K562 (cell line): Measurements from ENCODE around the gene DUSP10. TPM values are rescaled to one million over a fixed set of nuclear protein-coding genes. Genes with fewer than 3 reads are reported as not detected.

Experiments used
- ARNT ChIP-seq, 2 experiments: fragments of 450-650 bp; IDR thresholded peaks; 2 replicates each; pipeline ENCODE4 v1.6.1; 2016; ENCODE audit warnings: mild to moderate bottlenecking in 1 of 2
- CBFA2T2 ChIP-seq: fragments of 450-650 bp; conservative IDR thresholded peaks from 2 replicates; pipeline ENCODE4 v1.6.1; 2017; ENCODE audit warnings: mild to moderate bottlenecking
- CBX2 ChIP-seq: fragments of 200-600 bp; sonication (generic); IDR thresholded peaks from one replicate; pipeline ENCODE4 v1.6.1; 2012; ENCODE audit warnings: mild to moderate bottlenecking, low read length, inconsistent platforms; ENCODE audit not compliant: insufficient read depth, poor library complexity, severe bottlenecking
- CBX5 ChIP-seq: IDR thresholded peaks from 2 replicates; pipeline ENCODE4 v1.6.1; 2014; ENCODE audit warnings: low read depth, borderline replicate concordance
- COPS2 ChIP-seq: fragments of 450-650 bp; conservative IDR thresholded peaks from 2 replicates; pipeline ENCODE4 v1.6.1; 2016; ENCODE audit warnings: mild to moderate bottlenecking, moderate library complexity
- EWSR1 ChIP-seq: fragments of 450-650 bp; IDR thresholded peaks from 2 replicates; pipeline ENCODE4 v1.6.1; 2018; ENCODE audit warnings: borderline replicate concordance, mild to moderate bottlenecking, low read depth, moderate library complexity; ENCODE audit not compliant: partially characterized antibody
- POLR3A ChIP-seq: IDR thresholded peaks from 2 replicates; pipeline ENCODE4 v1.6.1; 2011; ENCODE audit warnings: borderline replicate concordance, mild to moderate bottlenecking, moderate library complexity; ENCODE audit not compliant: insufficient read length, insufficient read depth; ENCODE audit errors: extremely low read depth
- PTBP1 ChIP-seq: fragments of 200-400 bp; formaldehyde crosslinking; IDR thresholded peaks from 2 replicates; pipeline ENCODE4 v1.6.1; 2017; ENCODE audit warnings: low read depth, low read length
- SMARCE1 ChIP-seq: fragments of 450-650 bp; IDR thresholded peaks from 2 replicates; pipeline ENCODE4 v1.7.1; 2016; ENCODE audit warnings: mild to moderate bottlenecking
- SREBF2 ChIP-seq: sonication (generic); formaldehyde crosslinking; IDR thresholded peaks from 2 replicates; pipeline ENCODE4 v1.4.0; 2020; ENCODE audit warnings: mild to moderate bottlenecking, missing genetic modification reagents
- SRSF7 ChIP-seq: fragments of 200-400 bp; formaldehyde crosslinking; optimal IDR thresholded peaks from 2 replicates; pipeline ENCODE3; 2017; ENCODE audit warnings: mild to moderate bottlenecking, low read depth, low read length
- TCF7L2 ChIP-seq: fragments of 150-350 bp; IDR thresholded peaks from 2 replicates; pipeline ENCODE4 v1.6.1; 2016; ENCODE audit warnings: low read depth, mild to moderate bottlenecking, low read length, moderate library complexity
- ZNF507 ChIP-seq: conservative IDR thresholded peaks from 2 replicates; pipeline ENCODE4 v1.6.1; 2017; ENCODE audit warnings: missing genetic modification characterization, missing compliant biosample characterization
- ZNF79 ChIP-seq: fragments of 250-450 bp; sonication (Bioruptor Pico); IDR thresholded peaks from 2 replicates; pipeline ENCODE4 v1.4.0; 2020; ENCODE audit warnings: low read depth, mild to moderate bottlenecking, moderate library complexity
- polyA plus RNA-seq, 8 experiments: library from polyadenylated mRNA; depleted of rRNA in 4 of 8; stranded (reverse) in 5 of 8; unstranded in 3 of 8; fragments of >200 nt; fragmentation: Nextera tagmentation in 2 of 8; fragmentation: Illumina TruSeq in 1 of 8; extraction: Ambion mirVana in 2 of 8; extraction: Trizol in 1 of 8; gene quantifications; 2 replicates each; pipeline versions ENCODE4 v1.2.1 to v1.2.3, GENCODE V29; 2011 to 2014; ENCODE audit warnings: inconsistent platforms in 1 of 8, missing spikeins in 1 of 8
- total RNA-seq, 7 experiments: library from RNA; depleted of rRNA in 6 of 7; stranded (reverse); fragments of >200 nt in 6 of 7; fragmentation: Illumina TruSeq in 2 of 7; extraction: Trizol in 2 of 7; gene quantifications; 2 replicates each; pipeline versions ENCODE4 v1.2.1 to v1.2.3, GENCODE V29; 2011 to 2021; ENCODE audit warnings: low replicate concordance in 1 of 7
- TF ChIP-seq, protein P1 (sequence below): fragments of 450-650 bp; IDR thresholded peaks from 2 replicates; pipeline ENCODE4 v1.6.1; 2016; ENCODE audit warnings: borderline replicate concordance
- TF ChIP-seq, protein P2 (sequence below): fragments of 450-650 bp; IDR thresholded peaks from 2 replicates; pipeline ENCODE4 v1.6.1; 2018; ENCODE audit warnings: mild to moderate bottlenecking, low read depth; ENCODE audit not compliant: partially characterized antibody
- TF ChIP-seq, protein P3 (sequence below), 2 experiments: fragments of 150-350 bp in 1 of 2; IDR thresholded peaks; 2 replicates each; pipeline ENCODE4 v1.6.1; 2012 to 2016; ENCODE audit warnings: low read depth in 2 of 2, low read length in 2 of 2, mild to moderate bottlenecking in 1 of 2, moderate library complexity in 1 of 2
- TF ChIP-seq, protein P4 (sequence below): fragments of 250-450 bp; sonication (Bioruptor Pico); IDR thresholded peaks from 2 replicates; pipeline ENCODE4 v1.5.0; 2022; ENCODE audit warnings: mild to moderate bottlenecking

Gene DUSP10
- total and polyA plus RNA-seq, 9 of the 15 experiments (the other 6 are each of a cell fraction or from before 2014, with no cell fraction given), result 1.7 to 8.3 (median 6.1) TPM

DNA sequence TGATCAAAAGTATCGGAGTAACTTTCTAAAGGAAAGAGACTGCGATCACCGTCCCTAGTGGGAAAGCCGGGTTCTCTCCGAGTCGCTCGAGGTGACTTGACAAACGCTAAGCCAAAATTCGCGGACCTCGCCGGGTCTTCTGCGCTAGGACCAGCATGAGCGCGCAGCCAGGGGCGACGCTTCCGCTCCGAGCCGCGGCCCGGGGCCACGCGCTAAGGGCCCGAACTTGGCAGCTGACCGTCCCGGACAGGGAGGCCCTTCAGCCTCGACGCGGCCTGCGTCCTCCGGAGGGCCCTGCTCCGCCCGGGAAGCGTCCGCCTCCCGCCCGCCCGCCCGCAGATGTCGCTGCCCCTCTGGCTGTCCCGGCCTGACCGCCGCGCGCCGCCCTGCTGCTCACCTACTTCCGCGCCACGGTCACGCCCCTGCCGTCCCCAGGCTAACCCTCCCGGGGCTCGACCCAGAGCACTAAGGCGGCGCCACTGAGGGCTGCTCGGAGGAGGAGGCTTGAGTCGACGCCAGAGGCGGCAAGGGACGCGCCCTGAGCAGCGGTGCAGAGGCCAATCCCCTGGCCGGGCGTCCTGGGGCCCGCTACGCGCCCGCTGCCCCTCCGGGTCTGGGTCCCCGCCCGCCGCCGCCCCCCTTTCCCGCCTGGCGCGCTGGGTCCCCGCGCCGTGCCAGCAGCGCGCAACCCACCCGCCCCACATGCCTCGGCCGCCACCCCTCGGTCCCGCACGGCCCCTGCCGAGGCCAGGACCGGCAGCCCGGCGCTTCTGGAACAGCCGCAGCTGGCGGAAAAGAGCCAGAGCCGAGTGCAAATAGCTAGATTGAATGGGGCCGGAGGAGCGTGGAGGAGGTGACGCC, 896 bp upstream of the DUSP10 start (continued):
- no peak for TF ChIP-seq CBFA2T2
- no peak for TF ChIP-seq COPS2
- TF ChIP-seq TCF7L2, result no peak
- 0 out of 4 replicates have a peak, but pooled peaks of 1 of the 2 experiments have one; percentile 27 for TF ChIP-seq ARNT (IDR thresholded peaks at IDR 0.05)
- no peak for TF ChIP-seq ZNF79 (CRISPR knock-in tag)
- TF ChIP-seq SREBF2, result no peak
- no peak for TF ChIP-seq SRSF7
- TF ChIP-seq, protein P1, sequence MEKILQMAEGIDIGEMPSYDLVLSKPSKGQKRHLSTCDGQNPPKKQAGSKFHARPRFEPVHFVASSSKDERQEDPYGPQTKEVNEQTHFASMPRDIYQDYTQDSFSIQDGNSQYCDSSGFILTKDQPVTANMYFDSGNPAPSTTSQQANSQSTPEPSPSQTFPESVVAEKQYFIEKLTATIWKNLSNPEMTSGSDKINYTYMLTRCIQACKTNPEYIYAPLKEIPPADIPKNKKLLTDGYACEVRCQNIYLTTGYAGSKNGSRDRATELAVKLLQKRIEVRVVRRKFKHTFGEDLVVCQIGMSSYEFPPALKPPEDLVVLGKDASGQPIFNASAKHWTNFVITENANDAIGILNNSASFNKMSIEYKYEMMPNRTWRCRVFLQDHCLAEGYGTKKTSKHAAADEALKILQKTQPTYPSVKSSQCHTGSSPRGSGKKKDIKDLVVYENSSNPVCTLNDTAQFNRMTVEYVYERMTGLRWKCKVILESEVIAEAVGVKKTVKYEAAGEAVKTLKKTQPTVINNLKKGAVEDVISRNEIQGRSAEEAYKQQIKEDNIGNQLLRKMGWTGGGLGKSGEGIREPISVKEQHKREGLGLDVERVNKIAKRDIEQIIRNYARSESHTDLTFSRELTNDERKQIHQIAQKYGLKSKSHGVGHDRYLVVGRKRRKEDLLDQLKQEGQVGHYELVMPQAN, result peak; percentile 78
- TF ChIP-seq PTBP1, result no peak
- TF ChIP-seq CBX5, result no peak
- TF ChIP-seq, protein P2, sequence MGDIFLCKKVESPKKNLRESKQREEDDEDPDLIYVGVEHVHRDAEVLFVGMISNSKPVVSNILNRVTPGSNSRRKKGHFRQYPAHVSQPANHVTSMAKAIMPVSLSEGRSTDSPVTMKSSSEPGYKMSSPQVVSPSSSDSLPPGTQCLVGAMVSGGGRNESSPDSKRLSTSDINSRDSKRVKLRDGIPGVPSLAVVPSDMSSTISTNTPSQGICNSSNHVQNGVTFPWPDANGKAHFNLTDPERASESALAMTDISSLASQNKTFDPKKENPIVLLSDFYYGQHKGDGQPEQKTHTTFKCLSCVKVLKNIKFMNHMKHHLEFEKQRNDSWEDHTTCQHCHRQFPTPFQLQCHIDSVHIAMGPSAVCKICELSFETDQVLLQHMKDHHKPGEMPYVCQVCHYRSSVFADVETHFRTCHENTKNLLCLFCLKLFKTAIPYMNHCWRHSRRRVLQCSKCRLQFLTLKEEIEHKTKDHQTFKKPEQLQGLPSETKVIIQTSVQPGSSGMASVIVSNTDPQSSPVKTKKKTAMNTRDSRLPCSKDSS, result no peak
- TF ChIP-seq SMARCE1, result no peak
- TF ChIP-seq, protein P3, sequence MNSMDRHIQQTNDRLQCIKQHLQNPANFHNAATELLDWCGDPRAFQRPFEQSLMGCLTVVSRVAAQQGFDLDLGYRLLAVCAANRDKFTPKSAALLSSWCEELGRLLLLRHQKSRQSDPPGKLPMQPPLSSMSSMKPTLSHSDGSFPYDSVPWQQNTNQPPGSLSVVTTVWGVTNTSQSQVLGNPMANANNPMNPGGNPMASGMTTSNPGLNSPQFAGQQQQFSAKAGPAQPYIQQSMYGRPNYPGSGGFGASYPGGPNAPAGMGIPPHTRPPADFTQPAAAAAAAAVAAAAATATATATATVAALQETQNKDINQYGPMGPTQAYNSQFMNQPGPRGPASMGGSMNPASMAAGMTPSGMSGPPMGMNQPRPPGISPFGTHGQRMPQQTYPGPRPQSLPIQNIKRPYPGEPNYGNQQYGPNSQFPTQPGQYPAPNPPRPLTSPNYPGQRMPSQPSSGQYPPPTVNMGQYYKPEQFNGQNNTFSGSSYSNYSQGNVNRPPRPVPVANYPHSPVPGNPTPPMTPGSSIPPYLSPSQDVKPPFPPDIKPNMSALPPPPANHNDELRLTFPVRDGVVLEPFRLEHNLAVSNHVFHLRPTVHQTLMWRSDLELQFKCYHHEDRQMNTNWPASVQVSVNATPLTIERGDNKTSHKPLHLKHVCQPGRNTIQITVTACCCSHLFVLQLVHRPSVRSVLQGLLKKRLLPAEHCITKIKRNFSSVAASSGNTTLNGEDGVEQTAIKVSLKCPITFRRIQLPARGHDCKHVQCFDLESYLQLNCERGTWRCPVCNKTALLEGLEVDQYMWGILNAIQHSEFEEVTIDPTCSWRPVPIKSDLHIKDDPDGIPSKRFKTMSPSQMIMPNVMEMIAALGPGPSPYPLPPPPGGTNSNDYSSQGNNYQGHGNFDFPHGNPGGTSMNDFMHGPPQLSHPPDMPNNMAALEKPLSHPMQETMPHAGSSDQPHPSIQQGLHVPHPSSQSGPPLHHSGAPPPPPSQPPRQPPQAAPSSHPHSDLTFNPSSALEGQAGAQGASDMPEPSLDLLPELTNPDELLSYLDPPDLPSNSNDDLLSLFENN (IDR thresholded peaks at IDR 0.05; ENCODE audit: low read depth in 2 of 2, low read length in 2 of 2), result no peak
- TF ChIP-seq ZNF507, result no peak
- no peak for TF ChIP-seq CBX2
- TF ChIP-seq, protein P4, sequence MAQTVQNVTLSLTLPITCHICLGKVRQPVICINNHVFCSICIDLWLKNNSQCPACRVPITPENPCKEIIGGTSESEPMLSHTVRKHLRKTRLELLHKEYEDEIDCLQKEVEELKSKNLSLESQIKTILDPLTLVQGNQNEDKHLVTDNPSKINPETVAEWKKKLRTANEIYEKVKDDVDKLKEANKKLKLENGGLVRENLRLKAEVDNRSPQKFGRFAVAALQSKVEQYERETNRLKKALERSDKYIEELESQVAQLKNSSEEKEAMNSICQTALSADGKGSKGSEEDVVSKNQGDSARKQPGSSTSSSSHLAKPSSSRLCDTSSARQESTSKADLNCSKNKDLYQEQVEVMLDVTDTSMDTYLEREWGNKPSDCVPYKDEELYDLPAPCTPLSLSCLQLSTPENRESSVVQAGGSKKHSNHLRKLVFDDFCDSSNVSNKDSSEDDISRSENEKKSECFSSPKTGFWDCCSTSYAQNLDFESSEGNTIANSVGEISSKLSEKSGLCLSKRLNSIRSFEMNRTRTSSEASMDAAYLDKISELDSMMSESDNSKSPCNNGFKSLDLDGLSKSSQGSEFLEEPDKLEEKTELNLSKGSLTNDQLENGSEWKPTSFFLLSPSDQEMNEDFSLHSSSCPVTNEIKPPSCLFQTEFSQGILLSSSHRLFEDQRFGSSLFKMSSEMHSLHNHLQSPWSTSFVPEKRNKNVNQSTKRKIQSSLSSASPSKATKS, result no peak
- TF ChIP-seq POLR3A, result no peak
- no peak for TF ChIP-seq EWSR1
